Urinary bladder (tissue), 4 donors: Measurements from ENCODE around the gene GRIK1. TPM values are rescaled to one million over a fixed set of nuclear protein-coding genes. Genes with fewer than 3 reads are reported as not detected.

Experiments used
- DNase-seq: peaks from one replicate; pipeline ENCODE4 v3.0.0-alpha.2; 2015; ENCODE audit errors: extremely low spot score
- H3K27ac ChIP-seq: one replicate; pipeline ENCODE4 v1.5.1; 2013; ENCODE audit warnings: low read depth, mild to moderate bottlenecking, moderate library complexity
- H3K36me3 ChIP-seq: one replicate; pipeline ENCODE4 v1.6.1; 2013; ENCODE audit warnings: mild to moderate bottlenecking, moderate library complexity; ENCODE audit not compliant: insufficient read depth
- H3K4me1 ChIP-seq: one replicate; pipeline ENCODE4 v1.6.1; 2013; ENCODE audit warnings: mild to moderate bottlenecking, moderate library complexity; ENCODE audit not compliant: insufficient read depth
- H3K4me3 ChIP-seq: one replicate; pipeline ENCODE4 v1.5.1; 2013; ENCODE audit warnings: low read depth, low read length
- WGBS: extraction: QIAGEN DNeasy Blood & Tissue Kit; methylation state at CpG from one replicate; pipeline ENCODE4 v1.1.7; 2013; 5-methylcytosine and 5-hydroxymethylcytosine counted together
- polyA plus RNA-seq: library from polyadenylated mRNA; stranded (reverse); fragments of 200-250 nt; gene quantifications from one replicate; pipeline ENCODE4 v1.2.3, GENCODE V29; 2013
- total RNA-seq: library from RNA; depleted of rRNA; stranded (reverse); fragments of >200 nt; gene quantifications from one replicate; pipeline ENCODE4 v1.2.3, GENCODE V29; 2014
- donor health status: healthy with polysubstance abuse.
- donor health status: healthy.

The GRIK1 gene
- total and polyA plus RNA-seq, 2 donors = 1.7 to 3.8 TPM

DNA sequence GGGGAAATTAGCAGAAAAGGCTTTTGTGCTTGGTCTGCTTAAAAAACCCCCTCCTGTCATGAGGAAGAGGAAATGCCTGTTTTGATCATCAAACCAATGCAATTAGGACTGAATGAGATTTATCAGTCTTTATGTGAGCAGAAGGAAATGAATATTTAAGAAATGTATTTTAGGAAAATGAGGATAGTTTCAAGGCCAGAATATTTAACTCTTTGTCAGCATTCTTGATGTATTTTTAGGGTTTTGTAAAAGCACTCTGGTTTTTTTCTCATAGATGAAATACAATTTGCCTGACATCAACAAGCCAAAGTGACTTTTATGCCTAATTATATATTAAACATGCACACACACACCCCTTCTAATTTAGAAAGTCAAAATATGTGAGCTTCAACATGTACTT lies 213.8 kb downstream of the GRIK1 start:
- H3K4me3 ChIP-seq = no peak overlapping the region
- no peak for DNase-seq
- H3K36me3 ChIP-seq = no peaks in the 10 kb centered on the region
- H3K4me1 ChIP-seq = peaks cover 2% of the 10 kb centered on the region
- no peak overlapping the region for H3K27ac ChIP-seq

DNA sequence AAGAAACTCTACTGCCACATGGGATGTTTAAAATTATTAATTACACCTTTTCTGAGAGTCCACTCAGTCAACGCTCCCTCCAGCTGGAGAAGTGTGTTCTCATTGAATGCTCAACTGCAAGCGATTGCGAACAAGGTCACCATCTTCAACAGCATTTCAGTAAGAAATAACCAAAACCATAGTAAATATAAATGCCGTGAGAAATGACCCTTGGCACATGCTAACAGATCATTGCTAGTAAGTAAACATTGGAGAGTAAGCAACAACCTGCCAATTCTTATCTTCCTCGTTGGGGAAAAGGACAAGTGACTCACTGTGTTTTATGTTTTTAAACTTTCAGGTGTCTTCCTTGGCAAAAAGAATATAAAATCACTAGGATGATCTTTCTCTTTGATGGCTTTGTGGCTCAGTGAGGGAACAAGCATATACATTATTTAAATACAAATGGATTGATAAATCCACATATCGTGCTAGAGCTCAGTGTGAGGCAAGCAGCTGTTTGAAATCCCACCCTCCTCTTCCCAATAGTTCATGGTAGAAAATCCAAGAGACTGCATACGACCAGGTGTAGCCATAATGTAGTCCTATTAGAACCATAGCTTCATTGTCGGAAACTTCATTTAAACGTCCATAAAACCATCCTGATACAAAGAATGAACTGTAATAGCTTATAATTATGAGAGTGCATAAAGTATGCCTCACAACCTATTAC lies 214.6 kb downstream of the GRIK1 start:
- Histone ChIP-seq H3K4me1 (peaks cover 2% of the 10 kb centered on the region), H3K36me3 (no peaks in the 10 kb centered on the region), H3K27ac (no peak overlapping the region), H3K4me3 (no peak overlapping the region)
- WGBS = 74% methylated on average over 9 of the region's 9 CpGs
- DNase-seq = no peak

DNA sequence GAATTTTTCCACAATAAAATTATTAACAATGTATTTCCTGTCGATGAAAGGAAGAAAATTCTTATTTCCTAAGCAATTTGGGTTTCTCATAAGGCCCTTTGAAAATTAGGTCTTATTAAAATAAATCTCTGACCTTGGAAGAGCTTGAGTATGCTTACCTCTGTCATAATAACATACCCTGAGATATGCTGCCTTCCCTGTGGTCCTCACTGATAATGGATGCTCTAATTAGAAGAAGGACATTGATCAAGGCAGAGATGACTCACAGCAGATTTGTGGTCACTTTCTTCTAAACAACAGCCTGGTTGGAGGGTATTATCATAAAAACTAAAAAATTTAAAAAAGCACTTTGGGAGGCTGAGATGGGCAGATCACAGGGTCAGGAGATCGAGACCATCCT lies 217.8 kb downstream of the GRIK1 start:
- H3K4me1 ChIP-seq = no peaks in the 10 kb centered on the region
- no peak for DNase-seq
- no peaks in the 10 kb centered on the region for H3K36me3 ChIP-seq
- no peak overlapping the region for H3K27ac ChIP-seq
- WGBS = 94% methylated on average over 2 of the region's 2 CpGs
- H3K4me3 ChIP-seq = no peak overlapping the region

DNA sequence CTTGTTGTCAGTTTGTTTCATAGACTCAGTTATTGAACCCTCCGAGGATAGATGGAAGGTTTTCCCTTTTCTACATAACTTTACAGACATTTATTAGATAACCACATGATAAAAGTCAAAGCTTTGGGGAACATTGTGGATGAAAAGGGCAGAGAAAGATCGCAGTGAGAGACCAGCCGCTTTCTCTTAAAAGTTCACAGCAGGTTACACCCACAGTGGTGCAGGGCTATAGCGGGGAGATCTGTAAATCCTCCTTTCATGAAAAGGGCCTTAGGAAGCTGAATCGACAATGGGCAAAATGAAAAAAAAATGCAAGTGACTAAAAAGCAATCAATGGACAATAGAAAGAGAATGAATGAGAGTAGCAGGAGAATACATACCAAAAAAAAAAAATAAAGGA lies 218.6 kb downstream of the GRIK1 start:
- H3K36me3 ChIP-seq = no peaks in the 10 kb centered on the region
- no peaks in the 10 kb centered on the region for H3K4me1 ChIP-seq
- no peak for DNase-seq
- H3K27ac ChIP-seq = no peak overlapping the region
- 83% methylated on average over 5 of the region's 5 CpGs for WGBS
- no peak overlapping the region for H3K4me3 ChIP-seq

DNA sequence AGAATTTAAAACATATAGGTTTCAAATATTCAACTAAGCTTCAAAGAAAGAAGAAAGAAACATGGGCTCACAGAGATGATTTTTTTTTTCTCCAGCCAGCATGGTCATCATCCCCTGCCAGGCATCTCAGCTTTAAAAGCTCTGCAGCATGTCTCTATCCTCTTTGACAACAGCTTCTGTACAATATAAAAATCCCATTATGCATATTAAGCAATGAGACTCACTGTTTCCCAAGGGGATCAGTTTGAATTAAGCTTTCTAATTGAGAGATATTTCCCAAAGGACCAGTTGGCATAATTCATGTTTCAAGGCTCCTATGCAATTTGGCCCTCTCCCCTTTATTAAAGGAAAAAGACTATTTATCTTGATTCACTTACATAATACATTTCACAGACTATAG lies 220.3 kb downstream of the GRIK1 start:
- Histone ChIP-seq H3K4me1 (no peaks in the 10 kb centered on the region), H3K4me3 (no peak overlapping the region), H3K36me3 (no peaks in the 10 kb centered on the region), H3K27ac (no peak overlapping the region)
- DNase-seq = peak; percentile 15

DNA sequence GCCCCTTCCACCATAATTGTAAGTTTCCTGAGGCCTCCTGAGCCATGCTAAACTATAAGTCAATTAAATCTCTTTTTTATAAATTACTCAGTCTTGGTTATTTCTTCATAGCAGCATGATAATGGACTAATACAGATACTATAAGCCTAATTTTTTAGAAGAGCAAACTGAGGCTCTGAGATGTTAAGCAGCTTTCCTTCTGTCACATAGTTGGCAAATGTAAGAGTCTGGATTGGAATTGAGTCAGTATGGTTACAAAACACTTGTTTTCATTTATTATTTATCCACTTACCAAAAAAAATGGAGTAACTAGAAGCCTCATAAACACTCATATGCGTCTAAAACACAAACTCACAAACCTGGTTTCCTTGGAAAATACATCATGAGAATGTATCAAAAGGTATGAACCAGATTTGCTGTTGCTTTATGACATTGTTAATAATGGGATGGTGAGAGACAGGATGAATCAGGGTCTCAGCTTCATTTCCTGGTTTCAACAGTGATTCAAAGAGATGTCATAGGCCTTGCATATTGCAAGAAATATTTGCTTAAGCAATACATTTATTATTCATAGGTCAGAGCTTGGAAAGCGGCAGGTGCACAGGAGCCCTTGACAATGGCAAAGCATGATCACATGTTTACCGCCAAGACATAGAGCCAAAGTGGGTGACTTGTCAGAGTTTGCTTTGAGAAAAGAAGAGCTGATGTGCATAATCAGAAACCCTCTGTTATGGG lies 221.5 kb downstream of the GRIK1 start:
- 87% methylated on average over 3 of the region's 3 CpGs for WGBS
- Histone ChIP-seq H3K4me1 (no peaks in the 10 kb centered on the region), H3K27ac (no peak overlapping the region), H3K4me3 (no peak overlapping the region), H3K36me3 (no peaks in the 10 kb centered on the region)
- no peak for DNase-seq

DNA sequence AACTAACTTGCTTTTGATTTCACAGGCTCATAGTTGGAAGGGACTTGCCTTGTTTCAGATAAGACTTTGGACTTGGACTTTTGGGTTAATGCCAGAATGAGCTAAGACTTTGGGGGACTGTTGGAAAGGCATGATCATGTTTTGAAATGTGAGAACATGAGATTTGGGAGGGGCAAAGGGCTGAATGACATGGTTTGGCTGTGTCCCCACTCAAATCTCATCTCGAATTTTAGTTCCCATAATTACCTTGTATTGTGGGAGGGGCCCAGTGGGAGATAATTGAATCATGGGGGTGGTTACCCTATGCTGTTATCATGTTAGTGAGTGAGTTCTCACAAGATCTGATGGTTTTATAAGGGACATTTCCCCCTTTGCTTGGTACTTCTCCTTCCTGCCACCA lies 222.1 kb downstream of the GRIK1 start:
- DNase-seq = no peak
- H3K36me3 ChIP-seq = no peaks in the 10 kb centered on the region
- no peaks in the 10 kb centered on the region for H3K4me1 ChIP-seq
- no peak overlapping the region for H3K4me3 ChIP-seq
- no peak overlapping the region for H3K27ac ChIP-seq
- 89% methylated on average over 1 of the region's 1 CpG for WGBS

DNA sequence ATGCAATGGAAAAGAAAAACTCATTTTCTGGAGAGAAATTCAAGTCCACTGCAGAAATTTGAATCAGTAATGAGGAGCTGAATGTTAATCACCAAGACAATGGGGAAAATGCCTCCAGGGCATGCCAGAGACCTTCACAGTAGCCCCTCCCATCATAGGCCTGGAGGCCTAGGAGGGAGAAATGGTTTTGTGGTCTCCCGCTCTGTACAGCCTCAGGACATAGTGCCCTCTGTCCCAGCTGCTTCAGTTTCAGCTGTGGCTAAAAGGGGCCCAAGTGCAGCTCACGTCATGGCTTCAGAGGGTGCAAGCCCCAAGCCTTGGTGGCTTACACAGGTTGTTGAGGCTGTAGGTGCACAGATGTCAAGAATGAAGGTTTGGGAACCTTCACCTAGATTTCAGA lies 223.0 kb downstream of the GRIK1 start:
- DNase-seq = no peak
- Histone ChIP-seq H3K27ac (no peak overlapping the region), H3K4me3 (no peak overlapping the region), H3K4me1 (no peaks in the 10 kb centered on the region), H3K36me3 (no peaks in the 10 kb centered on the region)
- 99% methylated on average over 2 of the region's 2 CpGs for WGBS

DNA sequence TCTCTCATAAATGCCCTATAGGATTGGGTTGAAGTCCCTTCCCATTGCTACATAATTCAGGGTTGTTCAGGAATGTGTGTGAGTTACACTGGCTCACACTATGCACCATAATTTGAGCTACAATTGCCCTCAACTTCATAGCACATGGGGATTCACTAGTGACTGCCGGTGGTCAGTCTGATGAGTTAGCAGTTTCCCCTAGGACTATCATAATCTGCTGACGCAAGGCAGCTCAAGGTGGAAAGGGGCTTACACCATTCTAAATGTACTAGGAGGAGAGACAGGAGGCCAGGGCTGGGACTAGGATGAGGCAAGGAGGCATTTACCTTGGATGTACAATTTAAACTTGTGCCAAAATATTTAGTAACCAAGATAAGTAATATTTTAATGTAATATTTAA lies 224.7 kb downstream of the GRIK1 start:
- Histone ChIP-seq H3K4me3 (no peak overlapping the region), H3K27ac (no peak overlapping the region), H3K4me1 (no peaks in the 10 kb centered on the region), H3K36me3 (no peaks in the 10 kb centered on the region)
- 94% methylated on average over 2 of the region's 2 CpGs for WGBS
- DNase-seq = no peak

DNA sequence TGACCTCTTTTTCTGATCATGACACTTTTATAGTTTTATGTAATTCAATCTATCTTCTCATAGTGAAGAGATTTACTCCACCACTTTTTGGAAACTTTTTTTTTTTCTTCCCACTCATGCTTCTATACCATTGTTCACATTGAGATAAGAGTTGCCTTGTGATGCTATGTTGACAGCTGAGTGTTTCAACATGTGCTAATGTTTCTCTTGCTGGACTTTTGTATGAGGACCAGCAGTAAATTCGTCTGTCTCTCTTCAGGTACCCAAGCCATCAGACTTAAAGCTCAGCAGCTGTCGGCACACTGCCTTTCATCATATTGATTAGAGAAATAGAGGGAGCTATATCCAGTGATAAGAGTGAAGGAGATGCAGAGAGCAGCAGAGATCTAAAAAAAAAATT lies 227.0 kb downstream of the GRIK1 start:
- no peak for DNase-seq
- no peak overlapping the region for H3K27ac ChIP-seq
- WGBS = 63% methylated on average over 2 of the region's 2 CpGs
- no peak overlapping the region for H3K4me3 ChIP-seq
- H3K4me1 ChIP-seq = no peaks in the 10 kb centered on the region
- no peaks in the 10 kb centered on the region for H3K36me3 ChIP-seq

DNA sequence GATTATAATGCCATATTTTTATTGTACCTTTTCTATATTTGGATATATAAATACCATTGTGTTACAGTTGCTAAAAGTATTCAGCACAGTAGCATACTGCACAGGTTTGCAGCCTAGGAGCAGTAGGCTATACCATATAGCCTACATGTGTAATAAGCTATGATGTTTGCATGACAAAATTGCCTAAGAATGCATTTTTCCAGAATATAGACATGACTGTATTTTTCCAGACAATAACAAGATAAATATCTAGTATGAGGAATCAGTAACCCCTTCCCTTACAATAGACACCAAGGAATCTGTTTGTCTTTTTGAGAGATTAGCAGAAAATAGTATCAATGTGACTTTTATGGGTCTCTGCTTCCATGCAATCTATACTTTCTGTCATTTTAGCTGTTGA lies 228.6 kb downstream of the GRIK1 start:
- Histone ChIP-seq H3K4me1 (no peaks in the 10 kb centered on the region), H3K4me3 (no peak overlapping the region), H3K27ac (no peak overlapping the region), H3K36me3 (no peaks in the 10 kb centered on the region)
- no peak for DNase-seq

DNA sequence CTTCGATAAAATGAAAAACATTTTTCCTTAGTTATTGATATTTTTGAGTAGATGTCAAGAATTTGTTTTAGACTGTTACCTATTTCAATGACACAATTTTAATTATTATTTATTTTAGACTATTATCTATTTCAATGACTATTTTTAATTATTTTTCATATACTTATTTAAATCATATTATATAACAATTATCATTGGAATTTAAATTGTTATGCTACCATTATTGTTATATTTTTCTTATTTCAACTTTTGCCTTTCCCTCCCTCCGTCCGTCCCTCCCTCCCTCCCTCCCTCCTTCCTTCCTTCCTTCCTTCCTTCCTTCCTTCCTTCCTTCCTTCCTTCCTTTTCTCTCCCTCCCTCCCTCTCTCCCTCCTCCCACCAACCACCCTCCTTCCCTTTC lies 229.3 kb downstream of the GRIK1 start:
- Histone ChIP-seq H3K36me3 (no peaks in the 10 kb centered on the region), H3K4me1 (no peaks in the 10 kb centered on the region), H3K4me3 (no peak overlapping the region), H3K27ac (no peak overlapping the region)
- 90% methylated on average over 3 of the region's 3 CpGs for WGBS
- DNase-seq = no peak

DNA sequence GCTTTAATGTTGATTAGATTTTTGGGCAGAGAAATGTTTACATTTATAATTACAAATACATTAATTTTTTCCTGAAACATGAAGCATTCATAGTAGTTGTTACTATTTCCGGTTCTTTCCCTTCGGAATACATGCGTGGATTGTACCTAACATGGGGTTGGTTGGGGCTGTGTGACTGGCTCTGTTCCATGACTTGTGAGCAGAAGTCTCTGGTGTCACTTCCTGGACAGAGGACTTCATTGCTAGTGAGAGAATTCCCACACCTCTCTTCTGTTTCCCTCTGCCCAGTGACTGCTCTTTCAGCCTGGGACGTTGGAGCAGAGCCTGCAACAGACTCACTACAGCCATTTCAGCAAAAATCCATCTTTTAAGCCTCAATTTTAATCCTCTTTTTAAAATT lies 231.4 kb downstream of the GRIK1 start:
- no peak for DNase-seq
- no peaks in the 10 kb centered on the region for H3K36me3 ChIP-seq
- H3K4me1 ChIP-seq = no peaks in the 10 kb centered on the region
- H3K27ac ChIP-seq = no peak overlapping the region
- WGBS = 72% methylated on average over 4 of the region's 4 CpGs
- no peak overlapping the region for H3K4me3 ChIP-seq

DNA sequence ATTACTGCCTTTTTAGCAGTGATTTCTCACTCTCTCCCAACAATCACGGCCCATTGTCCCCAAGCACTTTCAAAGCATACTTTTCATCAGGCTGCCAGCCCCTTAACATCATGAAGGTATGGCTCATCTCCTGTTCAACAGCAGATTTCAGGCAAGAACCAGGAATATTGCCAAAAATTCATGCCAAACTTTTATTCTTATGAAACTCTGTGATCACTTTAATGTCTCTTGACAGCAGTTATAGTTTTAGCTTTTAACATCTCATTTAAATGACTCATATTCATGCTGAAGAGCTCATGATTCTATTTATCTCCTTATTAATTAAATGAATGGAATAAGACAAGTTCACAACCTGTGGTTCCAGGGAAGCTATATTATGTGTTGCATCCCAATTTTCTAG lies 235.1 kb downstream of the GRIK1 start:
- DNase-seq = no peak
- Histone ChIP-seq H3K4me3 (no peak overlapping the region), H3K27ac (no peak overlapping the region), H3K36me3 (no peaks in the 10 kb centered on the region), H3K4me1 (no peaks in the 10 kb centered on the region)
- 65% methylated on average over 1 of the region's 1 CpG for WGBS
